HEK293T (cell line): ENCODE results near the gene ASPSCR1.

Experiments
- ARNT ChIP-seq: fragments of 450-650 bp; IDR thresholded peaks from 2 replicates; pipeline ENCODE4 v1.6.1; 2017; ENCODE audit warnings: mild to moderate bottlenecking
- FOXM1 ChIP-seq: fragments of 450-650 bp; IDR thresholded peaks from 2 replicates; pipeline ENCODE4 v1.6.1; 2017; ENCODE audit warnings: mild to moderate bottlenecking, borderline replicate concordance
- L3MBTL2 ChIP-seq: fragments of 450-650 bp; conservative IDR thresholded peaks from 2 replicates; pipeline ENCODE4 v1.6.1; 2016; ENCODE audit warnings: mild to moderate bottlenecking
- NFRKB ChIP-seq: fragments of 450-650 bp; IDR thresholded peaks from 2 replicates; pipeline ENCODE4 v1.6.1; 2016; ENCODE audit warnings: mild to moderate bottlenecking, moderate library complexity
- SP1 ChIP-seq: fragments of 450-650 bp; IDR thresholded peaks from 2 replicates; pipeline ENCODE4 v1.6.1; 2017
- TARDBP ChIP-seq: fragments of 450-650 bp; IDR thresholded peaks from 2 replicates; pipeline ENCODE4 v1.6.1; 2016
- ZNF384 ChIP-seq: fragments of 450-650 bp; IDR thresholded peaks from 2 replicates; pipeline ENCODE4 v1.6.1; 2016
- TF ChIP-seq, protein P1 (sequence below): fragments of 450-650 bp; IDR thresholded peaks from 2 replicates; pipeline ENCODE4 v1.6.1; 2016

DNA sequence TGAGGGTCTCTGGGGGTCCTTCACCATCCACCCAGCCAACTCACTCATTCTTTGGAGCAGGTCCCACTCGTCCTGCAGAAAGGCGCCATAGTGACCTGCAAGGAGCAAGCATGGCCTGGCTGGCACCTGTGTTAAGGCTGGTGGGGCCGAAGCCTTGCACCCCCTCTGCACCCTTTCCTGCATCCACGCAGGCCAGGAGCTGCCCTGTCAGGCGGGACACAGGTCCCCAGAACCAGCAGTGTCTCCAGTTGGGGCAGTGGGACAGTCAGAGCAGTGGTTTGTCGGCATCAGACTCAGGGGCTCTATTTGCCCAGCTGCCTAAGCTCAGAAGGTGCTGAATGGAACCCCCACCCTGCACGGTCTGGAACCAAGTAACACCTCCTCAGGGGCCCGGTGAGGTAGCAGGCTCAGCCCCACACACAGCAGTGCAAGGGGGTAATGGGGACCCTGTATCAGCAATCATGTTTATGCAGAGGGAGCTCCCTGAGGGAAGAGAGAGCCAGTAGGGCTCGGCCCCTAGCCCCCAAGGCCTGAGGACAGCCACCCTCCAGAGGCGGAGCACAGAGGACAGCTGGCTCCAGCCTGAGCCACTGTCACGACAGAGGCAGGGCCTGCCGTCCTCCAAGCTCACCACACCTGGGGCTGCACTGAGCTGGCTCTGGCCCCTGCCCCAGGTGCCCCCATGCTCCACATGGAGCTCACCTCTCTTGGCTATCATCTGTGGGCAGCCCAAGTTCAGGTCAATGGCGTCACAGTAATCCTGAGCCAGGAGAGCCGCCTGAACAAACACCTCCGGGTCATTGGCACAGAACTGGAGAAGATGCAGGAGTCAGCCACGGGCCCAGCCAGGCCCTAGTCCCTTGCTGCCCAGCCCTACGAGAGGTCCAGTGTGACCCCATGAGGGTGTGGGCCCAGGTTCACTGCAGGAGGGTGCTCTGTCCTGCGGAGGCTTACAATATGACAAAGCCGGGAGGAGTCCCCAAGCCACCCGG, 86.3 kb downstream of the ASPSCR1 start:
- TF ChIP-seq FOXM1 (no peak), ARNT (no peak), NFRKB (no peak), L3MBTL2 (no peak), SP1 (no peak), ZNF384 (no peak), TARDBP (no peak)
- TF ChIP-seq, protein P1, sequence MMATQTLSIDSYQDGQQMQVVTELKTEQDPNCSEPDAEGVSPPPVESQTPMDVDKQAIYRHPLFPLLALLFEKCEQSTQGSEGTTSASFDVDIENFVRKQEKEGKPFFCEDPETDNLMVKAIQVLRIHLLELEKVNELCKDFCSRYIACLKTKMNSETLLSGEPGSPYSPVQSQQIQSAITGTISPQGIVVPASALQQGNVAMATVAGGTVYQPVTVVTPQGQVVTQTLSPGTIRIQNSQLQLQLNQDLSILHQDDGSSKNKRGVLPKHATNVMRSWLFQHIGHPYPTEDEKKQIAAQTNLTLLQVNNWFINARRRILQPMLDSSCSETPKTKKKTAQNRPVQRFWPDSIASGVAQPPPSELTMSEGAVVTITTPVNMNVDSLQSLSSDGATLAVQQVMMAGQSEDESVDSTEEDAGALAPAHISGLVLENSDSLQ = no peak
